Measurements from ENCODE around the gene CKAP2L.
A peak's percentile ranks its signal among the peaks of the same experiment; 100 is the strongest.

CKAP2L gene, protein sequence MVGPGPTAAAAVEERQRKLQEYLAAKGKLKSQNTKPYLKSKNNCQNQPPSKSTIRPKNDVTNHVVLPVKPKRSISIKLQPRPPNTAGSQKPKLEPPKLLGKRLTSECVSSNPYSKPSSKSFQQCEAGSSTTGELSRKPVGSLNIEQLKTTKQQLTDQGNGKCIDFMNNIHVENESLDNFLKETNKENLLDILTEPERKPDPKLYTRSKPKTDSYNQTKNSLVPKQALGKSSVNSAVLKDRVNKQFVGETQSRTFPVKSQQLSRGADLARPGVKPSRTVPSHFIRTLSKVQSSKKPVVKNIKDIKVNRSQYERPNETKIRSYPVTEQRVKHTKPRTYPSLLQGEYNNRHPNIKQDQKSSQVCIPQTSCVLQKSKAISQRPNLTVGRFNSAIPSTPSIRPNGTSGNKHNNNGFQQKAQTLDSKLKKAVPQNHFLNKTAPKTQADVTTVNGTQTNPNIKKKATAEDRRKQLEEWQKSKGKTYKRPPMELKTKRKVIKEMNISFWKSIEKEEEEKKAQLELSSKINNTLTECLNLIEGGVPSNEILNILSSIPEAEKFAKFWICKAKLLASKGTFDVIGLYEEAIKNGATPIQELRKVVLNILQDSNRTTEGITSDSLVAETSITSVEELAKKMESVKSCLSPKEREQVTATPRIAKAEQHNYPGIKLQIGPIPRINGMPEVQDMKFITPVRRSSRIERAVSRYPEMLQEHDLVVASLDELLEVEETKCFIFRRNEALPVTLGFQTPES

GRCh38 chr2:112764071-112765044 lies at the start of gene CKAP2L:
Gene CKAP2L (minus strand): TSS chr2:112764609. CDS start chr2:112764598, 11 bp downstream.
- Histone ChIP-seq H3K27ac (ENCODE audit: low read depth in 2 of 2, low read length in 2 of 2) (peak within 1 kb of the TSS; percentile 39 to 46), H3K9ac (ENCODE audit: low read depth in 1 of 2, low read length in 2 of 2) (peak within 1 kb of the TSS; percentile 66 to 69), H3K36me3 (ENCODE audit: control insufficient read depth in 2 of 2, insufficient read depth in 2 of 2, low read length in 2 of 2) (no peaks in the 10 kb centered on the region), H3K4me3 (ENCODE audit: low read length in 2 of 2) (peak within 1 kb of the TSS; percentile 84 to 87), H3K9me3 (ENCODE audit: control insufficient read depth in 2 of 2, low read length in 2 of 2) (no peaks in the 10 kb centered on the region), H3K4me1 (ENCODE audit: control insufficient read depth in 2 of 2, insufficient read depth in 2 of 2, low read length in 2 of 2) (peaks cover 6 to 8% of the 10 kb centered on the region in 2 donors), H3K27me3 (ENCODE audit: control insufficient read depth in 2 of 2, insufficient read depth in 2 of 2, low read length in 2 of 2) (no peaks in the 10 kb centered on the region)

GRCh38 chr2:112813280-112813966 lies 49.0 kb upstream of the CKAP2L start:
- Histone ChIP-seq H3K4me3 (ENCODE audit: low read length in 2 of 2) (no peak overlapping the region), H3K4me1 (ENCODE audit: control insufficient read depth in 2 of 2, insufficient read depth in 2 of 2, low read length in 2 of 2) (peaks cover 3 to 7% of the 10 kb centered on the region in 2 donors), H3K9me3 (ENCODE audit: control insufficient read depth in 2 of 2, low read length in 2 of 2) (no peaks in the 10 kb centered on the region), H3K36me3 (ENCODE audit: control insufficient read depth in 2 of 2, insufficient read depth in 2 of 2, low read length in 2 of 2) (no peaks in the 10 kb centered on the region), H3K27me3 (ENCODE audit: control insufficient read depth in 2 of 2, insufficient read depth in 2 of 2, low read length in 2 of 2) (no peaks in the 10 kb centered on the region), H3K9ac (ENCODE audit: low read depth in 1 of 2, low read length in 2 of 2) (no peak overlapping the region), H3K27ac (ENCODE audit: low read depth in 2 of 2, low read length in 2 of 2) (no peak overlapping the region)

DNA sequence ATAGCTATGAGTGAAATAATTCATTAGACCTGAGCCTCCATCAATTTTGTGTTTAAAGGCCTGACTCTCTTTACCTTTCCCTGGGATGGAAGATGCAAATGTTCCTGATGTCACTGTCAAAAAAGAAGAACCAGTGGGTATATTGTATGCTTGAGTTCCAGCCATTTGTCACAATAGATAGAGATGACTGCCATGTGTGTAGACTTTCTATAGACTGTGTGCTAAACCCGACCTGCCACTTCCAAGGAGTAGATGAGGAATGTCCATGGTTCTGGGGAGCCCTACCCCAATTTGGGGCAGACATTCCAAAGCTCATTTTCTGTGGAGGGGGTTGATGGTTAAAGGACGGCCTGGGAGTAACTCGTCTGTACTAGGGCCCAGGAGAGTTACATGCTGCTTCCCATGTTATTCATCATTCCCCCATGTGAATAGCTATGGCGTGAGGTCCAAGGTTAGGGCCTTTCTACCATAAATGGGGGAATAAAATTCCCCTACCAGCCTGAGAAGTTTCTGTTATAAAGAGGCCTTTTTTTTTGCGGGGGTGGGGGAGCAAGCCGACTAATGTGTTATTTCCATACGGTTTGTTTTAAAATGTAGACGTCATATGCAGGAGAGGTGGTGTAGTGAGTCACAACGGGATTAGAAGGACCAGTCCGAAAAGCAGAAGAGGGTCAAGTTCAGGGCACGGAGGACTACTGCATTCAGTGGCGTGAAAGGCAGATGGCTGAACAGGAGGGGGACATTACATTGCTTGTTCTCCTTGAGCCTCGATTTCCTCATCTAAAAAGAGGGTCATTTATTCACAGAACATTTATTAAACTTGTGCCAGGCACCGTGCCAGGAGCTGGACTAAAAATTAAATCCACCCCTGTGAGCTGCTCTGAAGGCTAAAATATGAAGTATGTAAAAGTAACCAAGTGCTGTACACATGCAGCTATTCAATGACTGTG lies 48.2 kb upstream of the CKAP2L start:
- H3K9me3 ChIP-seq (ENCODE audit: control insufficient read depth in 2 of 2, low read length in 2 of 2) = no peaks in the 10 kb centered on the region
- no peak overlapping the region for H3K27ac ChIP-seq (ENCODE audit: low read depth in 2 of 2, low read length in 2 of 2)
- H3K27me3 ChIP-seq (ENCODE audit: control insufficient read depth in 2 of 2, insufficient read depth in 2 of 2, low read length in 2 of 2) = no peaks in the 10 kb centered on the region
- H3K4me3 ChIP-seq (ENCODE audit: low read length in 2 of 2) = no peak overlapping the region
- H3K9ac ChIP-seq (ENCODE audit: low read depth in 1 of 2, low read length in 2 of 2) = no peak overlapping the region
- H3K36me3 ChIP-seq (ENCODE audit: control insufficient read depth in 2 of 2, insufficient read depth in 2 of 2, low read length in 2 of 2) = no peaks in the 10 kb centered on the region
- peaks cover 3 to 7% of the 10 kb centered on the region in 2 donors for H3K4me1 ChIP-seq (ENCODE audit: control insufficient read depth in 2 of 2, insufficient read depth in 2 of 2, low read length in 2 of 2)

DNA sequence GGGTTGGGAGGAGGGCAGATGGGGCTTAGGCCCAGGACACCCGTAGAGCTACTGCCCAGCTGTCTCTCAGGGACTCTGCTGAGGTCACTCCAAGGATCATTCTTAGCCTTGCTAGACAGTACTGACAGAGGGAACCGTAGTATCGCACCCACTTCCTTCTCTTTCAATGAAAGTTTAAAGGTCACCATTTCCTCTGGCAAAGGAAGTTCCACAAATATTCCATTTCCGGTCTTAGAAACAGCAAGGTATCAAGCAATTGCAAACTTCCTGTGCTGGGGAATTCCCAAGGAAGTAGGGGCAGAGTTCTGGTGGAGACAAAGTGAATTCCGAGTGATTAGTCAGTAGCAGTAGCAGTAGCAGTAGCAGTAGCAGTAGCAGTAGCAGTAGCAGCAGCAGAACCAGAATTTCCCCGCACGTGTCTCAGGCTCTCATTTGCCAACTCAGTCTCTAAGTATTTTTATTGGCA lies 47.5 kb upstream of the CKAP2L start:
- no peaks in the 10 kb centered on the region for H3K9me3 ChIP-seq (ENCODE audit: control insufficient read depth in 2 of 2, low read length in 2 of 2)
- H3K36me3 ChIP-seq (ENCODE audit: control insufficient read depth in 2 of 2, insufficient read depth in 2 of 2, low read length in 2 of 2) = no peaks in the 10 kb centered on the region
- H3K9ac ChIP-seq (ENCODE audit: low read depth in 1 of 2, low read length in 2 of 2) = no peak overlapping the region
- H3K27me3 ChIP-seq (ENCODE audit: control insufficient read depth in 2 of 2, insufficient read depth in 2 of 2, low read length in 2 of 2) = no peaks in the 10 kb centered on the region
- peak overlapping the region in 1 of 2 donors; percentile 9 for H3K4me3 ChIP-seq (ENCODE audit: low read length in 2 of 2)
- H3K4me1 ChIP-seq (ENCODE audit: control insufficient read depth in 2 of 2, insufficient read depth in 2 of 2, low read length in 2 of 2) = peaks cover 3 to 7% of the 10 kb centered on the region in 2 donors
- no peak overlapping the region for H3K27ac ChIP-seq (ENCODE audit: low read depth in 2 of 2, low read length in 2 of 2)

DNA sequence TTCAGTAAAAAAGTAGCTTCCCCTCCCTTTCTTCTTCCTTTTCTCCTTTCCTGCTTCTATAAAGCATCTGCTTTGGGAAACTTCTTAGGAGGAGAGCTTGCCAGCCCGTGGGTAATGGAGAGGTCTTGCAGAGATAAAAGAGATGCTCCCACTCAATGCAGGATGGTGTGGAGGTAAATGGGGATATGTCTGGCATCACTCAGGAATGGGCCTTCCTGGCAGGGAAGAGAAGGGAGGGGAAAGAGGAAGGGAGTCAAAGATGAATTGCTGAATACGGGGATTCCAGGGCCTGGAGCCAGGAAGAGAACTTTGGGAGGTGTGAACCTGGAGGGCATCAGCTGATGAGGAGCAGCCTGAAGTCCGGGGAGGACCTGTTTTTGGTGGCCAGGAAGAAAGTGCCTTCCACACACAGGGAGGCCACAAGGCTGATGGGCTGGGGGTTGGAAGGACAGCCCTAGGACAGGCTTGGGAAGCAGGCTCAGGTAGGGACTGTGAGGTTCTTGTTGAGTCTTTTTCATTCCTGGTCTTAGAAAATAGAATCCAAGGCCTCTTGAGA lies 46.9 kb upstream of the CKAP2L start:
- no peaks in the 10 kb centered on the region for H3K9me3 ChIP-seq (ENCODE audit: control insufficient read depth in 2 of 2, low read length in 2 of 2)
- peak overlapping the region in 1 of 2 donors; percentile 9 for H3K4me3 ChIP-seq (ENCODE audit: low read length in 2 of 2)
- no peak overlapping the region for H3K9ac ChIP-seq (ENCODE audit: low read depth in 1 of 2, low read length in 2 of 2)
- H3K4me1 ChIP-seq (ENCODE audit: control insufficient read depth in 2 of 2, insufficient read depth in 2 of 2, low read length in 2 of 2) = peaks cover 3 to 7% of the 10 kb centered on the region in 2 donors
- H3K27me3 ChIP-seq (ENCODE audit: control insufficient read depth in 2 of 2, insufficient read depth in 2 of 2, low read length in 2 of 2) = no peaks in the 10 kb centered on the region
- no peak overlapping the region for H3K27ac ChIP-seq (ENCODE audit: low read depth in 2 of 2, low read length in 2 of 2)
- H3K36me3 ChIP-seq (ENCODE audit: control insufficient read depth in 2 of 2, insufficient read depth in 2 of 2, low read length in 2 of 2) = no peaks in the 10 kb centered on the region

- Histone ChIP-seq H3K27ac (ENCODE audit: low read depth in 2 of 2, low read length in 2 of 2) (no peak overlapping the region), H3K4me3 (ENCODE audit: low read length in 2 of 2) (no peak overlapping the region), H3K27me3 (ENCODE audit: control insufficient read depth in 2 of 2, insufficient read depth in 2 of 2, low read length in 2 of 2) (no peaks in the 10 kb centered on the region), H3K36me3 (ENCODE audit: control insufficient read depth in 2 of 2, insufficient read depth in 2 of 2, low read length in 2 of 2) (no peaks in the 10 kb centered on the region), H3K9ac (ENCODE audit: low read depth in 1 of 2, low read length in 2 of 2) (no peak overlapping the region), H3K9me3 (ENCODE audit: control insufficient read depth in 2 of 2, low read length in 2 of 2) (no peaks in the 10 kb centered on the region), H3K4me1 (ENCODE audit: control insufficient read depth in 2 of 2, insufficient read depth in 2 of 2, low read length in 2 of 2) (peaks cover 3 to 7% of the 10 kb centered on the region in 2 donors)
Measured at GRCh38 chr2:112809112-112809511, 44.7 kb upstream of the CKAP2L start.

DNA sequence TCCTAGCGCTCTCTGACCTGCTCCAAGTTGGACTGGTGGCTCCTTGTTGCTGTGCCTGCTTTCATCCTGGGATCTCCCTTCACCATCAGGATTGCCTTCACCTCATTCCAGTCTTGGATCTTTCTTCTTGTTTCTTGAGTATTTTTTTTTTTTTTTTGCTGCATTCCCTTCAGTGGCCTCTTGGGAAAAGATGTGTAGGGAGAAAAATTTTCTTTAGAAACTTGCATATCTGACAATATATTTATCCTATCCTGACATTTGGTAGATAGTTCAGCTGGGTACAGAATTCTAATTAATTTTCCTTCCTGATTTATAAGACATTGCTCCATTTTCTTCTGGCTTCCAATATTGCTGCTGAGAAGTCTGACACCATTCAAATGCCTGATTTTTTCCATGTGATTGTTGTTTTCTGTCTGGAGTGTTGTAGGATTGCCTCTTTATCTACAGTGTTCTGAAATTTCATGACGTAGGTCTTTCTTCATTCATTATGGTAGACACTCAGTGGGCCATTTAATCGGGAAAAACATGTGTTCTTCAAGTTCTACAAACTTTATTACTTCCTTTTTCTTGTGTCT lies 42.9 kb upstream of the CKAP2L start:
- Histone ChIP-seq H3K27me3 (ENCODE audit: control insufficient read depth in 2 of 2, insufficient read depth in 2 of 2, low read length in 2 of 2) (no peaks in the 10 kb centered on the region), H3K4me3 (ENCODE audit: low read length in 2 of 2) (no peak overlapping the region), H3K4me1 (ENCODE audit: control insufficient read depth in 2 of 2, insufficient read depth in 2 of 2, low read length in 2 of 2) (peaks cover 3 to 6% of the 10 kb centered on the region in 2 donors), H3K9me3 (ENCODE audit: control insufficient read depth in 2 of 2, low read length in 2 of 2) (no peaks in the 10 kb centered on the region), H3K9ac (ENCODE audit: low read depth in 1 of 2, low read length in 2 of 2) (no peak overlapping the region), H3K36me3 (ENCODE audit: control insufficient read depth in 2 of 2, insufficient read depth in 2 of 2, low read length in 2 of 2) (no peaks in the 10 kb centered on the region), H3K27ac (ENCODE audit: low read depth in 2 of 2, low read length in 2 of 2) (no peak overlapping the region)

- H3K4me3 ChIP-seq (ENCODE audit: low read length in 2 of 2) = no peak overlapping the region
- H3K27ac ChIP-seq (ENCODE audit: low read depth in 2 of 2, low read length in 2 of 2) = no peak overlapping the region
- no peaks in the 10 kb centered on the region for H3K4me1 ChIP-seq (ENCODE audit: control insufficient read depth in 2 of 2, insufficient read depth in 2 of 2, low read length in 2 of 2)
- H3K9me3 ChIP-seq (ENCODE audit: control insufficient read depth in 2 of 2, low read length in 2 of 2) = no peaks in the 10 kb centered on the region
- no peaks in the 10 kb centered on the region for H3K36me3 ChIP-seq (ENCODE audit: control insufficient read depth in 2 of 2, insufficient read depth in 2 of 2, low read length in 2 of 2)
- no peak overlapping the region for H3K9ac ChIP-seq (ENCODE audit: low read depth in 1 of 2, low read length in 2 of 2)
- no peaks in the 10 kb centered on the region for H3K27me3 ChIP-seq (ENCODE audit: control insufficient read depth in 2 of 2, insufficient read depth in 2 of 2, low read length in 2 of 2)
Measured at GRCh38 chr2:112805542-112805941, 41.1 kb upstream of the CKAP2L start.

All from mucosa of rectum (tissue), 2 donors.